Measurements from ENCODE around the gene AVP.

Gene AVP

GRCh38 chr20:3109350-3110302 is 25.1 kb upstream of the AVP start:
- DNase-seq: no peak

- no peak for DNase-seq
Measured at GRCh38 chr20:3107464-3108025, 23.0 kb upstream of the AVP start.

DNA sequence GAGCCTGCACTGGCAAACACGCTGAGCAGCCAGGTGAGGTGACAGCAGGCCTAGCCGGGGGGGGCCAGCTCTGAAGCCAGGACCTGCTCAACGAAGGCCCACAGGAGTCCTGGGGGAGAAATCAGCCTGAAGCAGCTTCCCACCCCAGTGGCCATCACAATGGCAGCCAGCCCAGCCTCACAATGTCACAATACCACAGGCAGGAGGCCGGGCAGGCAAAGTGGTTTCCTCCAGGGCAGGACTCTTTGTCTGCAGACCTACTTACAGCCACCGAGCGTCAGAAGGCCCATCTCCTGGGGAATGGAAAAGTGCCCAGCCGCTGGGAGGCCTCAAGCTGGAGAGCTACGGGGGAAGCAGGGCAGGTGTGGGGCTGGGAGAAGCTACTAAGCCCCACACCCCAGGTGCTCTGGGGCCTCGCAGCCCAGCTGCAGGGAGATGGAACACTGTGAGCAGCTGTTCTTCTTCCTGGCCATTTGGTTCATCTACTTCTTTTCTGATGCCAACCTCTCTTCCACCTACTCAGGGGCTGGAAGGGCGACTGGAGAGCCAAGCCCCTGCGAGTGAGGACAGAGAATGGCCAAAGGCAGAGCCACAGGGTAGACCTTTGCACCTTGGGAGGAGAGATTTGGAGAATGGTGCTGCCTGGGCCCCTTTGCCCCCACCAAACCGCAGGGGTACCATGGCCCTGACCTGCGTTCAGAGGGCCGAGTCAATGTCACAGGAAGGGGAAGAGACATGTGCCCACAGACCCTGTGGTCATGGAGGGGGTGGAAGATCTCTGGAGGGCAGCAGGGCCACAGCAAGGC is 22.3 kb upstream of the AVP start:
- DNase-seq: no peak

- no peak for DNase-seq
Measured at GRCh38 chr20:3106185-3106584, 21.7 kb upstream of the AVP start.

- no peak for DNase-seq
Measured at GRCh38 chr20:3105256-3106137, 21.0 kb upstream of the AVP start.

DNA sequence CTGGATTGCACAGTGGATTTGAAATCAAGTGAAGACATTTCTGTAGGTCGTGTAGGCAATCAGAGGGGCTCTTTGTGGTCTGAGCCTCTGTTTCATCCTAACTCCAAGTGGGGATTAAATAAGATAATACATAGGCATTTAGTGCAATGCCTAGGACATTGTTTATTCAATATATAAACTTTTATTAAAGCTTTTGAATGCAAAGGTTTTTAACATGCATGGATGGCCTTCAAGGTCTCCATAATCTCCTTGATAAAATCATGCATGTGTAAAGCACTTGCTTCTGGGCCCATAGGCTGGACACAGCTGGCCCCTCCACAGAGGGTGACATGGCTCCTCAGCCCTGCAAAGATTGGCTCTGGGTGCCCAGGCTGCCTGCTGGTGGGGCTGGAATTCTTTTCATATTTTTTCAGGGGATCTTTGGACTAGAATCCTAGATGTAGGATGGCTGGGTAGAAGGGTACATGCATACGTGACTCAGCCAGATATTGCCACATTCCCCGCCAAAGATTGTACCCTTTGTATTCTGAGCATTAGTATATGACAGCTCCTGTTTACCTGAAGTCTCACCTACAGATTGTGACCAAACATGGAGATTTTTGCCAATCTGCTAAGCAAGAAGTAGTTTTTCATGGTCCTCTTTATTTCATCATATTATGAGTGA is 19.0 kb upstream of the AVP start:
- no peak for DNase-seq

GRCh38 chr20:3102575-3103368 is 18.2 kb upstream of the AVP start:
- DNase-seq: no peak

DNA sequence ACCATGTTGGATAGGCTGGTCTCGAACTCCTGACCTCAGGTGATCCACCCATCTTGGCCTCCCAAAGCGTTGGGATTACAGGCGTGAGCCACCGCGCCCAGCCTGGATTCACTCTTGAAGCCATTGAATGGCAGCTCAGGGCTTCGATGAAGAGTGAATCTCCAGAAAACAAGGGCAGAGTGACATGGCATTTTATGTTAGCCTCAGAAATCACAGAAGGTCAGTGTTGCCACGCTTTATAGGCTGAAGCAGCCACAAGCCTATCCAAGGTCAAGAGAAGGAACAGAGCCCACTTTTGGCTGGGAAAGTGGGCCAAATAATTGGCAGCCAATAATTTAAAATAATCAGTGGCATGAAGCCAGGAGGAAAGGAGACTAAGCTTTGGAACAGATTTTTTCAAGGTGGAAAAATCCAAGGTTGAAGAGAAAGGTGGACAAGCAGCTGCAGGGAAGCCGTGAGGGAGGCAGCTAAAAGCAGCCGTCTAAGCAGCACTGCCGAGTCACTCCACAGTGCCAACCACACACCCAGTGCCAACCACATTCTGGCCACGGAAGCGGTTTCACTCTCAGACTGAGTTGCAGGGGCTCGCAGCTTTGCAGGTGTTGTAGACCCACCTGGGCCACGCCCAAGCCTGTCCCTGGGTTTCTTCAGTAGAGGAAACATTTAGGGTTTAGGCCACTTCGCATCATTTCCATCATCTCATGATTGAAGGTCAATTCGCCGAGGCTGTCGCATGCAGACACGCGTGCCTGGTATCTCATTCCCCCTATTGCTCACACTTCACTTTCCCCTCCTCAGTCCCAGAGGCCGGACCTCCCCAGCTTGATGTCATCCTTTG is 17.4 kb upstream of the AVP start:
- DNase-seq: no peak

DNA sequence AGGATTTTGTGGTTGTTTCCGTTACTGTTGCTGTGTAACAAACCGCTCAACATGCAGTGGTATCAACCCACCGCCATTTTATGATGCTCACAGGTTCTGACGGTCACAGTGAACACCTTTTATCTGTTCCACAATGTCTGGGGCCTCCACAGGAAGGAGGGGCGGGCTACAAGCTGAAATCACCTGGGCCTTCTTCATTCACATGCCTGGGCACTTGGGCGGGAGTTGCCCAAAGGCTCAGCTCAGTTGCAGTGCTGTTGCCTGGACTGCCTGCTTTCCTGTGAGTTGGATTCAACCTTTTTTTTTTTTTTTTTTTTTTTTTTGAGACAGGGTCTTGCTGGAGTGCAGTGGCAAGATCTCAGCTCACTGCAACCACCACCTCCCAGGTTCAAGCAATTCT is 16.7 kb upstream of the AVP start:
- DNase-seq: no peak

DNA sequence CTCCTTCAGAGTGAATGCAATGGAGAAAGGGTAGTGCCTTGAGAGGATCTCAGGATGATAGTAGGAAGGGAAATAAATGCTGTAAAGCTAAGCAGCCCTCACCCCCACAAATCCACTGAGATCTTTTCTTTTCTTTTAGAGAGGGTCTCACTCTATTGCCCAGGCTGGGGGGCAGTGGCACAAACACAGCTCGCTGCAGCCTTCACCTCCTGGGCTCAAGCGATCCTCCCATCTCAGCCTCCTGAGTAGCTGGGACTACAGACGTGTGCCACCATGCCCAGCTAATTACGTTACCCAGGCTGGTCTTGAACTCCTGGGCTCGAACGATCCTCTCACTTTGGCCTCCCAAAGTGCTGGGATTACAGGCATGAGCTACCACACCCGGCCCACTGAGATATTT is 16.0 kb upstream of the AVP start:
- DNase-seq: no peak

DNA sequence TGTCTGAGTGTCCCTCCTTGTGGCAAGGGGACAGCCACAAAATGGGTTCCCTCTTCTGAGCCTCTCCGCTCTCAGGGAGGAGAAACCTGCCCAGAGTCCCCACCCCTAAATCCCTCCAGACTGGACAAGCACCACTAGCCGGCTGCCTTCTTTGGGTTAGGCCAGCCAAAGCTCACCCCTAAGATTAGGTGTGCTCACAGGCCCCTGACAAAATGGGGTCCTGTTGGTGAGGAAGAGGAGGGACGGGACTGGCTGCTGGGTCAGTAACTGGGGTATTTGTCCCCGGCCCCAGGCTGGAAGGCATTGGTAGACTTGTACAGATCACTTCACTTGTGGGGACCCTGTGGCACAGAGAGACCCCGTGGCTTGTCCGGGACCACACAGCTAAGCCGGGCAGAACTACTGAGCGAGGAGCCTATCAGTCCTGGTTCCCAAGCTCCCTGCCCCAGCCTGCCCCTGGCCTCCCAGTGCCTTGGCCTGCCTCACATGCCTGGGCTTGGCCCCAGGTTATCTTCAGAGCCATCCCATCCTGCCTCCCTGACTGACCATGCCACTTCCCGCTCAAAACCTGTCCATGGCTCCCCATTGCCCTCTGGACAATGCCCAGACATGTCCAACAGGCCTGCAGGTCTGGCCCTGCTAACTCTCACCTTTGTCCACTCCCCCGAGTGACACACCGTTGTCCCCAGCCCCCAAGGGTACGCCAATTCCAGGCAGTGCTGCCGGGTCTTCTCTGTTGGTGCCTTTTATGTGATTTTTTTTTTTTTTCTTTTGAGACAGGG is 10.5 kb upstream of the AVP start:
- no peak for DNase-seq

DNA sequence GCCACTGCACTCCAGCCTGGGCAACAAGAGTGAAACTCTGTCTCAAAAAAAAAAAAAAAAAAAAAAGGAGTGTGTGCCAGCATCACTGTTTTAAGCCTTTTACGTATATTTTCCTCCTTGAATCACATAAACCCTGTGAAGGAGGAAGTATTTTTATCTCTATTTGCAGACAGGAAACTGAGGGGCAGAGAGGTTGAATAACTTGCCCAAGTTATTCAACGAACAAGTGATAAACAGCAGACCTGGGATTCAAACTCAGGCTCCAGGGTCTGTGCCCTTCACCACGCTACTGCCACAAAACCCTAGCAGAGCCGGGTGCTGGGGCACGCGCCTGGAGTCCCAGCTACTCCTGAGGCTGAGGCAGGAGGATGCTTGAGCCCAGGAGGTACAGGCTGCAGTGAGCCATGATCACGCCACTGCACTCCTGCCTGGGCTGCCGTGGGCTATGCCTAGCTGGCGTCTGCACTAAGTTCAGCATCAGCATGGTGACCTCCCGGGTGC is 9.4 kb upstream of the AVP start:
- DNase-seq: no peak

DNA sequence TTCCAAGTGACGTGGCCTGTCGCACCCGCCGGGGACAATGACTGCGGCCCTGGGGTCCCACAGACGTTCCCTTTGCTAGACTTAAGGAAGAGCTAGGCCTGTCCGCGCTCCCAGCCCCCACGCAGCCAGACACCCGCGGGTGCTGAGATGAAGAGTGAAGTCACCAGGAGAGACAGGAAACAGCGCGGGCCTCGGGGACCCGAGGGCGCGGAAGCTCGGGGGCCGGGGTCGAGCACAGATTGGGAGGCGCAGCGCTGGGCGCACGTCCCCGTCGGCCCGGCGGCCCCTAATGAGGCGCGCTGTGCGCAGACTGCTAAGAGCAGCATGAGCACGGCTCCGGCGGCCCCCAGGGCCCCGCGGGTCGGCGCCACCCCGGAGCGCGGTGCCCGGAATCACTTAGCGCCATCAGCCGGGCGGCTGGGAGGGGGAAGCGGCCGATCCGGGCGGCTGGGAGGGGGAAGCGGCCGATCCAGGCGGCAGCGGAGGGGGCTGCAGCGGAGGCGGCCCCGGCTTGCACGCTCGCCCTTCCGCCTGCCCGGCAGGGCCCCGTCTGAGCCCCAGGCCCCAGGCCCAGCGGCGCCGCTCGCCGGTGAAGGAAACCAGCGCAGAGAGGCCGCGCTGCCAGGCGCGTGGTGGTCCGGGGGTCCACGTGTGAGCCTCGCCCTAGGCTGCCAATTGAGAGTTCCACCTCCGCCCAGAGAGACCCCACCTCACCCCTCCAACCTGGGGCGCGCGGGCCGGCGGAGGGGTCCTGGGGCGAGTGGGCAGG is 8.3 kb upstream of the AVP start:
- no peak for DNase-seq

GRCh38 chr20:3090565-3090964 is 6.0 kb upstream of the AVP start:
- no peak for DNase-seq

DNA sequence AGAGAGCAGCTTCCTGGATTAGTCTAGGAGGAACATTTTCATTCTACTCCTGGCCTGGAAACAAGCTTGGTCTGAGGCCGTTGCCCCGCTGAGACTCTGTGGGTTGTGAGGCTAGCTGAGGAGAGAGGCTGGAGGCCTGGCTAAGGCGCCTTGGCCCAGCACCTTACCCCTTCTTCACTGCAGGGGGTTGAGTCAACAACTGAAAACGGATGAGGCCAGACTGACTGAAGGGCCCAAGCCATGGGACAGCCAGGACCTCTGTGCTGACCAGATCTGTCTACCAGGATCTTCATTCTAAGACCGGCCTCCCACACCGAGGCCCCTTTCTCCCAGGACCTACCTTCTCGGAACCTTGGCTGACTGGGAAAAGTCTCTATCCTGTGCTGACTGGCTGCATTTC is 3.5 kb upstream of the AVP start:
- DNase-seq: no peak

- no peak for DNase-seq
Measured at GRCh38 chr20:3085571-3086072, 1.1 kb upstream of the AVP start.

GRCh38 chr20:3084986-3085360 is 449 bp upstream of the AVP start:
- DNase-seq: no peak

Measured in NCI-H2029 treated with DMSO at 0.1 percent for 48 hours (cell line).